LoVo (cell line): Measurements from ENCODE around the gene MAS1L.
A peak's percentile ranks its signal among the peaks of the same experiment; 100 is the strongest.

Experiments
- DNase-seq: peaks from one replicate; pipeline ENCODE4 v3.0.0-alpha.2; 2016; ENCODE audit warnings: low spot score

Gene MAS1L

GRCh38 chr6:29487660-29488059, at the start of gene MAS1L:
MAS1L (minus strand) TSS chr6:29487956; CDS start chr6:29487902, 54 bp downstream.
- DNase-seq = no peak

- DNase-seq = no peak
Measured at GRCh38 chr6:29532320-29532951, 44.7 kb upstream of the MAS1L start.

GRCh38 chr6:29531668-29532067, 43.9 kb upstream of the MAS1L start:
- DNase-seq = no peak

- DNase-seq = no peak
Measured at GRCh38 chr6:29530671-29531310, 43.0 kb upstream of the MAS1L start.

GRCh38 chr6:29529956-29530355, 42.2 kb upstream of the MAS1L start:
- no peak for DNase-seq

GRCh38 chr6:29528988-29529560, 41.3 kb upstream of the MAS1L start:
- no peak for DNase-seq

- no peak for DNase-seq
Measured at GRCh38 chr6:29528300-29528931, 40.7 kb upstream of the MAS1L start.

GRCh38 chr6:29527564-29527963, 39.8 kb upstream of the MAS1L start:
- DNase-seq = no peak

- no peak for DNase-seq
Measured at GRCh38 chr6:29527126-29527525, 39.4 kb upstream of the MAS1L start.

- no peak for DNase-seq
Measured at GRCh38 chr6:29525311-29525639, 37.5 kb upstream of the MAS1L start.

- DNase-seq = no peak
Measured at GRCh38 chr6:29524444-29525310, 36.9 kb upstream of the MAS1L start.

GRCh38 chr6:29524044-29524443, 36.3 kb upstream of the MAS1L start:
- DNase-seq = no peak

GRCh38 chr6:29522227-29522626, 34.5 kb upstream of the MAS1L start:
- no peak for DNase-seq

- DNase-seq = no peak
Measured at GRCh38 chr6:29521006-29521680, 33.4 kb upstream of the MAS1L start.

GRCh38 chr6:29520232-29520631, 32.5 kb upstream of the MAS1L start:
- DNase-seq = no peak

- DNase-seq = no peak
Measured at GRCh38 chr6:29519291-29520010, 31.7 kb upstream of the MAS1L start.

- no peak for DNase-seq
Measured at GRCh38 chr6:29517728-29518440, 30.1 kb upstream of the MAS1L start.

GRCh38 chr6:29517245-29517644, 29.5 kb upstream of the MAS1L start:
- no peak for DNase-seq

GRCh38 chr6:29516108-29516507, 28.4 kb upstream of the MAS1L start:
- DNase-seq = peak; percentile 29

- DNase-seq = no peak
Measured at GRCh38 chr6:29510746-29511300, 23.1 kb upstream of the MAS1L start.
